Neural progenitor cell (in vitro differentiated cells): ENCODE data around the gene CACNA1D. TPM values are rescaled to one million over a fixed set of nuclear protein-coding genes. Genes with fewer than 3 reads are reported as not detected.
A peak's percentile ranks its signal among the peaks of the same experiment; 100 is the strongest.

Experiments used
- DNase-seq: peaks from one replicate; pipeline ENCODE4 v3.0.0-alpha.2; 2016; ENCODE audit warnings: low spot score
- H2AFZ ChIP-seq: fragments of 200-600 bp; sonication (generic); replicated peaks from 2 replicates; pipeline ENCODE4 v1.6.1; 2016; ENCODE audit warnings: antibody characterized with exemption
- H3F3A ChIP-seq: fragments of 200-600 bp; sonication (generic); 2 replicates; pipeline ENCODE4 v1.6.1; 2016; ENCODE audit warnings: antibody characterized with exemption, low read depth
- H3K27ac ChIP-seq: fragments of 200-600 bp; sonication (generic); 2 replicates; pipeline ENCODE4 v1.5.1; 2016; ENCODE audit warnings: mild to moderate bottlenecking
- H3K27me3 ChIP-seq: fragments of 200-600 bp; sonication (generic); 2 replicates; pipeline ENCODE4 v1.6.1; 2016; ENCODE audit warnings: mild to moderate bottlenecking, moderate library complexity
- H3K36me3 ChIP-seq: fragments of 200-600 bp; sonication (generic); 2 replicates; pipeline ENCODE4 v1.5.1; 2016
- H3K4me1 ChIP-seq: fragments of 200-600 bp; sonication (generic); 2 replicates; pipeline ENCODE4 v1.6.1; 2016; ENCODE audit warnings: mixed run types
- H3K4me2 ChIP-seq: fragments of 200-600 bp; sonication (generic); 2 replicates; pipeline ENCODE4 v1.6.1; 2016
- H3K4me3 ChIP-seq: fragments of 200-600 bp; sonication (generic); 2 replicates; pipeline ENCODE4 v1.5.1; 2016
- H3K79me2 ChIP-seq: fragments of 200-600 bp; sonication (generic); 2 replicates; pipeline ENCODE4 v1.6.1; 2016; ENCODE audit warnings: low read depth
- H3K9ac ChIP-seq: fragments of 200-600 bp; sonication (generic); 2 replicates; pipeline ENCODE4 v1.6.1; 2016
- H3K9me3 ChIP-seq: fragments of 200-600 bp; sonication (generic); 2 replicates; pipeline ENCODE4 v1.5.1; 2016; ENCODE audit warnings: low read depth
- H4K20me1 ChIP-seq: fragments of 200-600 bp; sonication (generic); 2 replicates; pipeline ENCODE4 v1.6.1; 2016; ENCODE audit warnings: low read depth
- H3K27ac Mint-ChIP-seq: 3 replicates; pipeline ENCODE4 v1.8.0; 2021; ENCODE audit warnings: mixed read lengths
- H3K27me3 Mint-ChIP-seq: 2 replicates; pipeline ENCODE4 v1.8.0; 2022; ENCODE audit warnings: low read depth, mild to moderate bottlenecking, inconsistent platforms, moderate library complexity, mixed read lengths; ENCODE audit not compliant: insufficient read depth
- H3K36me3 Mint-ChIP-seq: 3 replicates; pipeline ENCODE4 v1.8.0; 2021; ENCODE audit warnings: mixed read lengths
- H3K4me1 Mint-ChIP-seq: 3 replicates; pipeline ENCODE4 v1.8.0; 2021; ENCODE audit warnings: mixed read lengths
- H3K4me3 Mint-ChIP-seq: 3 replicates; pipeline ENCODE4 v1.8.0; 2021; ENCODE audit warnings: mild to moderate bottlenecking, moderate library complexity, mixed read lengths
- H3K9me3 Mint-ChIP-seq: 3 replicates; pipeline ENCODE4 v1.8.0; 2020; ENCODE audit warnings: mixed read lengths
- CTCF ChIP-seq: fragments of 200-600 bp; sonication (generic); IDR thresholded peaks from 2 replicates; pipeline ENCODE4 v1.5.1; 2017; ENCODE audit warnings: antibody characterized with exemption, mild to moderate bottlenecking
- EZH2 ChIP-seq: fragments of 200-600 bp; sonication (generic); IDR thresholded peaks from 2 replicates; pipeline ENCODE4 v1.6.1; 2017; ENCODE audit warnings: antibody characterized with exemption, mild to moderate bottlenecking, moderate library complexity
- EZH2phosphoT487 ChIP-seq: fragments of 200-600 bp; sonication (generic); IDR thresholded peaks from 2 replicates; pipeline ENCODE4 v1.6.1; 2017; ENCODE audit warnings: antibody characterized with exemption
- total RNA-seq: library from RNA; depleted of rRNA; stranded (reverse); fragments of >200 nt; gene quantifications from 2 replicates; pipeline ENCODE4 v1.2.3, GENCODE V29; 2015; ENCODE audit warnings: low replicate concordance

The CACNA1D gene
- total RNA-seq, 1 donor from 2014 or later: 4.7 TPM

GRCh38 chr3:53803124-53803815 lies 308.9 kb downstream of the CACNA1D start:
- Histone ChIP-seq H4K20me1 (no peaks in the 10 kb centered on the region), H3K9ac (no peak overlapping the region), H3K79me2 (no peaks in the 10 kb centered on the region), H3K27ac (no peak overlapping the region), H3K4me2 (no peak overlapping the region), H2AFZ (no peak overlapping the region), H3K36me3 (no peaks in the 10 kb centered on the region), H3K27me3 (no peaks in the 10 kb centered on the region), H3K4me1 (no peaks in the 10 kb centered on the region), H3K9me3 (no peaks in the 10 kb centered on the region), H3K4me3 (no peak overlapping the region), H3F3A (no peaks in the 10 kb centered on the region)
- TF ChIP-seq EZH2: no peak
- no peak for TF ChIP-seq EZH2phosphoT487
- no peak for TF ChIP-seq CTCF
- Mint-ChIP-seq H3K4me3 (no peak overlapping the region), H3K27me3 (peaks cover 3% of the 10 kb centered on the region), H3K36me3 (no peaks in the 10 kb centered on the region), H3K9me3 (no peaks in the 10 kb centered on the region), H3K4me1 (peaks cover 31% of the 10 kb centered on the region), H3K27ac (no peak overlapping the region)
- no peak for DNase-seq

GRCh38 chr3:53803816-53804695 lies 309.6 kb downstream of the CACNA1D start:
- no peak overlapping the region for H3K27ac ChIP-seq
- H3K4me1 ChIP-seq: no peaks in the 10 kb centered on the region
- H3K9me3 Mint-ChIP-seq: no peaks in the 10 kb centered on the region
- H3K4me2 ChIP-seq: no peak overlapping the region
- TF ChIP-seq EZH2: no peak
- no peak for TF ChIP-seq CTCF
- no peak for TF ChIP-seq EZH2phosphoT487
- no peak overlapping the region for H3K4me3 ChIP-seq
- DNase-seq: no peak
- peak overlapping the region; percentile 54 for H3K27ac Mint-ChIP-seq
- H2AFZ ChIP-seq: no peak overlapping the region
- H3K79me2 ChIP-seq: no peaks in the 10 kb centered on the region
- no peaks in the 10 kb centered on the region for H3K27me3 ChIP-seq
- no peaks in the 10 kb centered on the region for H3K9me3 ChIP-seq
- H3K36me3 Mint-ChIP-seq: no peaks in the 10 kb centered on the region
- H3K36me3 ChIP-seq: no peaks in the 10 kb centered on the region
- no peak overlapping the region for H3K4me3 Mint-ChIP-seq
- H3K4me1 Mint-ChIP-seq: peaks cover 31% of the 10 kb centered on the region
- no peaks in the 10 kb centered on the region for H4K20me1 ChIP-seq
- H3K9ac ChIP-seq: no peak overlapping the region
- peaks cover 3% of the 10 kb centered on the region for H3K27me3 Mint-ChIP-seq
- no peaks in the 10 kb centered on the region for H3F3A ChIP-seq

- H2AFZ ChIP-seq: no peak overlapping the region
- H3K4me2 ChIP-seq: no peak overlapping the region
- Mint-ChIP-seq H3K4me1 (peaks cover 31% of the 10 kb centered on the region), H3K27ac (peak overlapping the region; percentile 54), H3K4me3 (peak overlapping the region; percentile 28), H3K36me3 (no peaks in the 10 kb centered on the region), H3K27me3 (peaks cover 3% of the 10 kb centered on the region), H3K9me3 (no peaks in the 10 kb centered on the region)
- H3K9ac ChIP-seq: no peak overlapping the region
- no peaks in the 10 kb centered on the region for H3F3A ChIP-seq
- no peaks in the 10 kb centered on the region for H4K20me1 ChIP-seq
- H3K79me2 ChIP-seq: no peaks in the 10 kb centered on the region
- no peaks in the 10 kb centered on the region for H3K27me3 ChIP-seq
- TF ChIP-seq EZH2phosphoT487 (no peak), EZH2 (no peak), CTCF (no peak)
- H3K4me3 ChIP-seq: no peak overlapping the region
- H3K4me1 ChIP-seq: no peaks in the 10 kb centered on the region
- no peaks in the 10 kb centered on the region for H3K9me3 ChIP-seq
- no peaks in the 10 kb centered on the region for H3K36me3 ChIP-seq
- DNase-seq: no peak
- no peak overlapping the region for H3K27ac ChIP-seq
These were observed 310.5 kb downstream of the CACNA1D start for GRCh38 chr3:53804697-53805462.
